HepG2 (cell line): ENCODE measurements around the gene RTEL1. TPM values are rescaled to one million over a fixed set of nuclear protein-coding genes. Genes with fewer than 3 reads are reported as not detected.

ENCODE experiments used
- CREM ChIP-seq, 2 experiments: sonication (generic) in 1 of 2; formaldehyde crosslinking in 1 of 2; IDR thresholded peaks; 2 replicates each; pipeline versions ENCODE4 v1.4.0 to v1.6.1; 2016 to 2020; ENCODE audit warnings: antibody characterized with exemption in 1 of 2, mild to moderate bottlenecking in 1 of 2, missing genetic modification reagents in 1 of 2
- RCOR2 ChIP-seq: IDR thresholded peaks from 2 replicates; pipeline ENCODE4 v1.6.1; 2016; ENCODE audit warnings: missing biosample characterization, missing genetic modification reagents
- SMARCE1 ChIP-seq: fragments of 450-650 bp; IDR thresholded peaks from 2 replicates; pipeline ENCODE4 v1.6.1; 2017; ENCODE audit warnings: borderline replicate concordance
- SMC3 ChIP-seq: IDR thresholded peaks from 2 replicates; pipeline ENCODE4 v1.6.1; 2011; ENCODE audit warnings: low read length, improper control_type of control experiment
- TOPORS ChIP-seq: sonication (generic); formaldehyde crosslinking; IDR thresholded peaks from 2 replicates; pipeline ENCODE4 v1.8.0; 2023; ENCODE audit warnings: mild to moderate bottlenecking, missing genetic modification reagents
- ZFP82 ChIP-seq: sonication (generic); formaldehyde crosslinking; IDR thresholded peaks from 2 replicates; pipeline ENCODE4 v1.5.1; 2020; ENCODE audit warnings: mild to moderate bottlenecking, missing genetic modification reagents, borderline replicate concordance
- ZNF749 ChIP-seq: sonication (generic); formaldehyde crosslinking; IDR thresholded peaks from 2 replicates; pipeline ENCODE4 v1.8.0; 2022; ENCODE audit warnings: mild to moderate bottlenecking, missing genetic modification reagents, moderate library complexity, borderline replicate concordance
- polyA plus RNA-seq, 8 experiments: library from polyadenylated mRNA; depleted of rRNA in 3 of 8; stranded (reverse) in 7 of 8; unstranded in 1 of 8; fragments of >200 nt; fragmentation: Illumina TruSeq in 4 of 8; extraction: Trizol in 4 of 8; gene quantifications; 2 replicates each; pipeline versions ENCODE4 v1.2.1 to v1.2.3, GENCODE V29; 2011 to 2016; ENCODE audit warnings: low read depth in 4 of 8, missing spikeins in 1 of 8, mixed read lengths in 1 of 8; ENCODE audit not compliant: insufficient read depth in 1 of 8
- total RNA-seq, 5 experiments: library from RNA; depleted of rRNA; stranded (reverse); fragments of >200 nt; fragmentation: Illumina TruSeq; extraction: Trizol; gene quantifications; 2 replicates each; pipeline ENCODE4 v1.2.3, GENCODE V29; 2016; ENCODE audit warnings: low read depth in 1 of 5
- TF ChIP-seq, protein P1 (sequence below), 2 experiments: fragments of 450-650 bp in 1 of 2; sonication (generic) in 1 of 2; formaldehyde crosslinking in 1 of 2; IDR thresholded peaks; 2 replicates each; pipeline versions ENCODE4 v1.6.1 to v1.8.0; 2016 to 2022; ENCODE audit warnings: antibody characterized with exemption in 1 of 2, mild to moderate bottlenecking in 1 of 2, missing genetic modification reagents in 1 of 2
- TF ChIP-seq, protein P2 (sequence below): sonication (generic); formaldehyde crosslinking; IDR thresholded peaks from 2 replicates; pipeline ENCODE4 v1.5.1; 2020; ENCODE audit warnings: missing genetic modification reagents, mild to moderate bottlenecking, borderline replicate concordance
- TF ChIP-seq, protein P3 (sequence below): sonication (generic); formaldehyde crosslinking; conservative IDR thresholded peaks from 2 replicates; pipeline ENCODE4 v1.4.0; 2020; ENCODE audit warnings: mild to moderate bottlenecking, missing genetic modification reagents, moderate library complexity

Gene RTEL1
- total and polyA plus RNA-seq, 2 of the 13 experiments (the other 11 are each of a cell fraction or from before 2014, with no cell fraction given), result 21.8 to 36.4 TPM

DNA sequence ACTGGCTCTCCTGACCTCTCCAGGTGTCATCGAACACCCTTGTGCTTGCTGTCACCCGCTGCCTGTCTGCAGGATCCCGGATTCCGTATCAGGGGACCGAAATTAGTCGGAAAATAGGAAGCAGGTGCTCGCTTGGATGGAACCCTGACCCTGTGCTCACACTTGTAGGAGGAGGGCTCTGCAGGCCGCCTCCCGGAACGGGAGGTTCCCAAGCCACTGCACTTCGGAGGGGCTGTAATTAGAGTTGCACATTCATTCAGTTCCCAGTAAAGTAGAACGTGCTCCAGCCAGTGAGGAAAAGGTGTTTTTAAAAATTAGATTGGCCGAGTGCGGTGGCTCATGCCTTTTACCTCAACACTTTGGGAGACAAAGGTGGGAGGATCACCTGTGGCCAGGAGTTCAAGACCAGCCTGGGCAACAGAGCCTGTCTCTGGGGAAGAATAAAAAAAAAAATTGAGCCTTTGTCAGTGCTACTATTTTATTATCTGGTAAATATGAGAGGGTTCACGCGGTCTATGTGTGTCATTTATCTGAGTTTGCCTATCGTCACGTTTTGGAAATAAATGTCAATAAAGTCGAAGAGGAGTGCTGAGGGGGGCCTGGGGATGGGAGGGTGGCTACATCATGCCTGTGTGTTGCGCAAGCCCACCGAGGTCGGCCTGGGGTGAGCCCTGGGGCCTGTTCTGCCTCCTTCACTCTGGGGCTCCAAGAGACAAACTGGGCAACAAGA lies 29.7 kb upstream of the RTEL1 start (continued):
- TF ChIP-seq, protein P1, sequence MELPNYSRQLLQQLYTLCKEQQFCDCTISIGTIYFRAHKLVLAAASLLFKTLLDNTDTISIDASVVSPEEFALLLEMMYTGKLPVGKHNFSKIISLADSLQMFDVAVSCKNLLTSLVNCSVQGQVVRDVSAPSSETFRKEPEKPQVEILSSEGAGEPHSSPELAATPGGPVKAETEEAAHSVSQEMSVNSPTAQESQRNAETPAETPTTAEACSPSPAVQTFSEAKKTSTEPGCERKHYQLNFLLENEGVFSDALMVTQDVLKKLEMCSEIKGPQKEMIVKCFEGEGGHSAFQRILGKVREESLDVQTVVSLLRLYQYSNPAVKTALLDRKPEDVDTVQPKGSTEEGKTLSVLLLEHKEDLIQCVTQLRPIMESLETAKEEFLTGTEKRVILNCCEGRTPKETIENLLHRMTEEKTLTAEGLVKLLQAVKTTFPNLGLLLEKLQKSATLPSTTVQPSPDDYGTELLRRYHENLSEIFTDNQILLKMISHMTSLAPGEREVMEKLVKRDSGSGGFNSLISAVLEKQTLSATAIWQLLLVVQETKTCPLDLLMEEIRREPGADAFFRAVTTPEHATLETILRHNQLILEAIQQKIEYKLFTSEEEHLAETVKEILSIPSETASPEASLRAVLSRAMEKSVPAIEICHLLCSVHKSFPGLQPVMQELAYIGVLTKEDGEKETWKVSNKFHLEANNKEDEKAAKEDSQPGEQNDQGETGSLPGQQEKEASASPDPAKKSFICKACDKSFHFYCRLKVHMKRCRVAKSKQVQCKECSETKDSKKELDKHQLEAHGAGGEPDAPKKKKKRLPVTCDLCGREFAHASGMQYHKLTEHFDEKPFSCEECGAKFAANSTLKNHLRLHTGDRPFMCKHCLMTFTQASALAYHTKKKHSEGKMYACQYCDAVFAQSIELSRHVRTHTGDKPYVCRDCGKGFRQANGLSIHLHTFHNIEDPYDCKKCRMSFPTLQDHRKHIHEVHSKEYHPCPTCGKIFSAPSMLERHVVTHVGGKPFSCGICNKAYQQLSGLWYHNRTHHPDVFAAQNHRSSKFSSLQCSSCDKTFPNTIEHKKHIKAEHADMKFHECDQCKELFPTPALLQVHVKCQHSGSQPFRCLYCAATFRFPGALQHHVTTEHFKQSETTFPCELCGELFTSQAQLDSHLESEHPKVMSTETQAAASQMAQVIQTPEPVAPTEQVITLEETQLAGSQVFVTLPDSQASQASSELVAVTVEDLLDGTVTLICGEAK (IDR thresholded peaks at IDR 0.05), result peak; percentile 48
- TF ChIP-seq, protein P1 (CRISPR knock-in tag; IDR thresholded peaks at IDR 0.05), result peak; percentile 89
- TF ChIP-seq, protein P2, sequence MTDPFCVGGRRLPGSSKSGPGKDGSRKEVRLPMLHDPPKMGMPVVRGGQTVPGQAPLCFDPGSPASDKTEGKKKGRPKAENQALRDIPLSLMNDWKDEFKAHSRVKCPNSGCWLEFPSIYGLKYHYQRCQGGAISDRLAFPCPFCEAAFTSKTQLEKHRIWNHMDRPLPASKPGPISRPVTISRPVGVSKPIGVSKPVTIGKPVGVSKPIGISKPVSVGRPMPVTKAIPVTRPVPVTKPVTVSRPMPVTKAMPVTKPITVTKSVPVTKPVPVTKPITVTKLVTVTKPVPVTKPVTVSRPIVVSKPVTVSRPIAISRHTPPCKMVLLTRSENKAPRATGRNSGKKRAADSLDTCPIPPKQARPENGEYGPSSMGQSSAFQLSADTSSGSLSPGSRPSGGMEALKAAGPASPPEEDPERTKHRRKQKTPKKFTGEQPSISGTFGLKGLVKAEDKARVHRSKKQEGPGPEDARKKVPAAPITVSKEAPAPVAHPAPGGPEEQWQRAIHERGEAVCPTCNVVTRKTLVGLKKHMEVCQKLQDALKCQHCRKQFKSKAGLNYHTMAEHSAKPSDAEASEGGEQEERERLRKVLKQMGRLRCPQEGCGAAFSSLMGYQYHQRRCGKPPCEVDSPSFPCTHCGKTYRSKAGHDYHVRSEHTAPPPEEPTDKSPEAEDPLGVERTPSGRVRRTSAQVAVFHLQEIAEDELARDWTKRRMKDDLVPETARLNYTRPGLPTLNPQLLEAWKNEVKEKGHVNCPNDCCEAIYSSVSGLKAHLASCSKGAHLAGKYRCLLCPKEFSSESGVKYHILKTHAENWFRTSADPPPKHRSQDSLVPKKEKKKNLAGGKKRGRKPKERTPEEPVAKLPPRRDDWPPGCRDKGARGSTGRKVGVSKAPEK (CRISPR knock-in tag), result peak; percentile 88; the same call in 1 of the 2 replicates
- TF ChIP-seq SMARCE1 (no peak), TOPORS (CRISPR knock-in tag) (peak; percentile 87), ZNF749 (no peak), ZFP82 (CRISPR knock-in tag) (0 out of 2 replicates have a peak, but pooled peaks have one; percentile 90), CREM (IDR thresholded peaks at IDR 0.05) (peak; percentile 81), CREM (CRISPR knock-in tag; IDR thresholded peaks at IDR 0.05) (no peak), RCOR2 (CRISPR knock-in tag) (peak; percentile 58; the same call in 1 of the 2 replicates), SMC3 (peak; percentile 17; the same call in 1 of the 2 replicates)
- TF ChIP-seq, protein P3, sequence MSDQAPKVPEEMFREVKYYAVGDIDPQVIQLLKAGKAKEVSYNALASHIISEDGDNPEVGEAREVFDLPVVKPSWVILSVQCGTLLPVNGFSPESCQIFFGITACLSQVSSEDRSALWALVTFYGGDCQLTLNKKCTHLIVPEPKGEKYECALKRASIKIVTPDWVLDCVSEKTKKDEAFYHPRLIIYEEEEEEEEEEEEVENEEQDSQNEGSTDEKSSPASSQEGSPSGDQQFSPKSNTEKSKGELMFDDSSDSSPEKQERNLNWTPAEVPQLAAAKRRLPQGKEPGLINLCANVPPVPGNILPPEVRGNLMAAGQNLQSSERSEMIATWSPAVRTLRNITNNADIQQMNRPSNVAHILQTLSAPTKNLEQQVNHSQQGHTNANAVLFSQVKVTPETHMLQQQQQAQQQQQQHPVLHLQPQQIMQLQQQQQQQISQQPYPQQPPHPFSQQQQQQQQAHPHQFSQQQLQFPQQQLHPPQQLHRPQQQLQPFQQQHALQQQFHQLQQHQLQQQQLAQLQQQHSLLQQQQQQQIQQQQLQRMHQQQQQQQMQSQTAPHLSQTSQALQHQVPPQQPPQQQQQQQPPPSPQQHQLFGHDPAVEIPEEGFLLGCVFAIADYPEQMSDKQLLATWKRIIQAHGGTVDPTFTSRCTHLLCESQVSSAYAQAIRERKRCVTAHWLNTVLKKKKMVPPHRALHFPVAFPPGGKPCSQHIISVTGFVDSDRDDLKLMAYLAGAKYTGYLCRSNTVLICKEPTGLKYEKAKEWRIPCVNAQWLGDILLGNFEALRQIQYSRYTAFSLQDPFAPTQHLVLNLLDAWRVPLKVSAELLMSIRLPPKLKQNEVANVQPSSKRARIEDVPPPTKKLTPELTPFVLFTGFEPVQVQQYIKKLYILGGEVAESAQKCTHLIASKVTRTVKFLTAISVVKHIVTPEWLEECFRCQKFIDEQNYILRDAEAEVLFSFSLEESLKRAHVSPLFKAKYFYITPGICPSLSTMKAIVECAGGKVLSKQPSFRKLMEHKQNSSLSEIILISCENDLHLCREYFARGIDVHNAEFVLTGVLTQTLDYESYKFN (CRISPR knock-in tag), result peak; percentile 63; the same call in 1 of the 2 replicates
